Measurements from ENCODE around the gene PPIF. TPM values are rescaled to one million over a fixed set of nuclear protein-coding genes. Genes with fewer than 3 reads are reported as not detected.

The PPIF gene
- total and polyA plus RNA-seq, 3 donors from 2014 or later: 80.1 to 106 (median 82.1) TPM

DNA sequence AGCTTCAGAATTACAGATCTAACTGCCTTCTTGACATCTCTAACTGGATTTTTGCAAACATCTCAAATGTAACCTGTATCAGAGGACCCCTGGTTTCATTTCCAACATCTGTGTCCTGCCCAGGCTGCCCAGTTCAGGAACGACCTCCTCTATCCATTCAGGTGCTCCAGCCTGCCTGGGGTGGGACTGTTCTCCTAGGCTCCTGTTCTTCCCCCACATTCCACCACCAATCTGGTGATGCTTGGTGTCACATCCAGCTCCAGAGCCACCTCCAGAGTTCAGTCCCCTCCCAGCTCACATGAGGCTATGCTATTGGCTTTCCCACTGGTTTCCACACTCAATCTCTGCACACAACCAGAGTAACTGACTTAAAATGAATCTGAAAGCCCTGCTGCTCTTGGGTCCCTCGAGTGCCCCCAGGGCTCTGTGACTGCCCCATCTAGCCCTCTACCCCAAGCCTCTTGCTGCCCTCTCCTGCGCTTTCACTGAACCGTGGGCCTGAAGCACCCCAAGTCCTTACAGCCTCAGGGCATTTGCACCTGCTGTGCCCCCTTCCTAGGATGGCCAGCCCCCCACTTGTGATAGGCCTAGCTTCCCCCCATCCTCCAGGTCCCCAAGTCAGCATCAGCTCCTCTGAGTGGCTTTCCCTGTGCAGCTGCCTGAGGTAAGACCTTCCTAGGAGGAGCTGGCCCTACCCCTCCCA lies 46.1 kb downstream of the PPIF start:
- no peak for TF ChIP-seq POLR2A (IDR thresholded peaks at IDR 0.05)
- no peak for TF ChIP-seq CTCF (IDR thresholded peaks at IDR 0.05)
- H3K27me3 ChIP-seq: no peaks in the 10 kb centered on the region
- no peak overlapping the region for H3K27ac ChIP-seq
- DNase-seq: peak; percentile 11
- H3K4me3 ChIP-seq: no peak overlapping the region
- H3K36me3 ChIP-seq (ENCODE audit: low read depth, missing control alignments): no peaks in the 10 kb centered on the region
- H3K4me1 ChIP-seq: peaks cover 15% of the 10 kb centered on the region
- no peaks in the 10 kb centered on the region for H3K9me3 ChIP-seq
- WGBS, 2 donors: 81 to 88% methylated on average over 4 of the region's 4 CpGs
- intact Hi-C loops (cut with DNase I; ENCODE audit: low total_unique reads): no loop called here

DNA sequence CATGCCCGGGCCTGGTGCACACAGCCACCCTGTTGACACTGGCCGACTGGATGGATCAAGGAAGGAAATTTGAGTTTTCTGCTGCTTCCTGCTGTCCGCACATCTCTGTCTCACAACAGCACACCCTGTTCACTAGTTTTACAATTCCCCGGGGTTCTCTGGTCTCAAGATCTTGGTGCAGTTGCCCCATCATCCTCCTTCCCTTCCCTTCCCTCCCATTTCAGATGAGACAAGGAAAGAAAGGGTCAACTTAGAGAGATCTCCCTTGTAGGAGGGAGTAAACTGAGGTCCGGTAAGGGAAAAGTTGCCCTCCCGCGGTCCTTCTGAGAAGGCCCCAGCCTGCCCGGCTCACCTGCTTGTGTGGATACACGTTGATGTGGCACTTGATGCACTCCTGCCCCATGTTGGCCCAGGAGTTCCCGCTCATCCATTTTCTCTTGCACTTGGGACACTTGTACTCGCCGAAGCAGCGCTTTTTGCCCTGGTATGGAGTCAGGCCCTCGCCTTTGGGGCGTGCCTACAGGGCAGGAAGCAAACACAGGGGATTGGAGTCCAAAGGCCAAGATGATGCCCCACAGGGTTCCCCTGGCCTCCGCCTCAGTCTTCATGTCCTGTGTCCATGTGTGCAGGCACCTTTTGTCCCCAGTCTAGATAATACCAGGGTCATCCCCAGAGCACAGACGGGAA lies 46.8 kb downstream of the PPIF start:
- Histone ChIP-seq H3K36me3 (ENCODE audit: low read depth, missing control alignments) (no peaks in the 10 kb centered on the region), H3K9me3 (no peaks in the 10 kb centered on the region), H3K27me3 (no peaks in the 10 kb centered on the region), H3K4me1 (peaks cover 8% of the 10 kb centered on the region), H3K4me3 (no peak overlapping the region), H3K27ac (no peak overlapping the region)
- WGBS, 2 donors: 94% methylated on average over 17 of the region's 17 CpGs
- TF ChIP-seq CTCF (IDR thresholded peaks at IDR 0.05) (no peak), POLR2A (IDR thresholded peaks at IDR 0.05) (no peak)
- no peak for DNase-seq
- intact Hi-C loops (cut with DNase I; ENCODE audit: low total_unique reads): no loop called here

GRCh38 chr10:79394664-79395063 lies 47.4 kb downstream of the PPIF start:
- no peak for DNase-seq
- no peaks in the 10 kb centered on the region for H3K9me3 ChIP-seq
- no peaks in the 10 kb centered on the region for H3K27me3 ChIP-seq
- no peak overlapping the region for H3K4me3 ChIP-seq
- no peak overlapping the region for H3K27ac ChIP-seq
- WGBS, 2 donors: 84 to 93% methylated on average over 5 of the region's 5 CpGs
- intact Hi-C loops (cut with DNase I; ENCODE audit: low total_unique reads): no loop called here
- H3K36me3 ChIP-seq (ENCODE audit: low read depth, missing control alignments): no peaks in the 10 kb centered on the region
- peaks cover 4% of the 10 kb centered on the region for H3K4me1 ChIP-seq
- no peak for TF ChIP-seq CTCF (IDR thresholded peaks at IDR 0.05)
- no peak for TF ChIP-seq POLR2A (IDR thresholded peaks at IDR 0.05)

DNA sequence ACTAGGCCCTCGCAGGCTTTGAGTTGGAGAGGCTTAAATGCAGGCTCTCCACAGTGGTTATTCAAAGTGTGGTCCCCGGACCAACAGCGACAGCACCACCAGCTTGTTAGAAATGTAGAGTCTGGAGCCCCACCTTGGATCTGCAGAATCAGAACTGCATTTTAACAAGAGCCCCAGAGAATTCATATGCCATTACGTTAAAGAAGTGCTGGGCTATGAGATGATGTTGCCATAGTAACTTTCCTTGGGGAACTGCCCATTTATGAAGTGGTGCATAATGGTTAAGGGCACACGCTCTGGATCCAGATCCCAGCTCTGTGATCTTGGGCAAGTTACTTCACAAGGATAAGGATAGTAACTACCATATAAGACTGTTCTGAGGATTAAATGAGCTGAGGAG lies 49.3 kb downstream of the PPIF start:
- no peak for TF ChIP-seq CTCF (IDR thresholded peaks at IDR 0.05)
- TF ChIP-seq POLR2A (IDR thresholded peaks at IDR 0.05): no peak
- WGBS, 2 donors: 84 to 85% methylated on average over 5 of the region's 5 CpGs
- Histone ChIP-seq H3K36me3 (ENCODE audit: low read depth, missing control alignments) (no peaks in the 10 kb centered on the region), H3K9me3 (no peaks in the 10 kb centered on the region), H3K27ac (no peak overlapping the region), H3K27me3 (no peaks in the 10 kb centered on the region), H3K4me1 (peaks cover 4% of the 10 kb centered on the region), H3K4me3 (no peak overlapping the region)
- DNase-seq: no peak
- intact Hi-C loops (cut with DNase I; ENCODE audit: low total_unique reads): no loop called here

Measured in testis (tissue), 3 donors.